Mesothelial cell of epicardium (in vitro differentiated cells): ENCODE data around the gene HHEX. TPM values are rescaled to one million over a fixed set of nuclear protein-coding genes. Genes with fewer than 3 reads are reported as not detected.

Source experiments
- DNase-seq, 2 experiments: peaks; one replicate each; pipeline ENCODE4 v3.0.0; 2021; ENCODE audit warnings: low spot score in 2 of 2; ENCODE audit not compliant: unreplicated experiment in 2 of 2
- H3K27ac Mint-ChIP-seq: 2 replicates; pipeline ENCODE4 v1.8.0; 2021; ENCODE audit warnings: mixed read lengths
- H3K27me3 Mint-ChIP-seq: 2 replicates; pipeline ENCODE4 v1.8.0; 2021; ENCODE audit warnings: low read depth, mixed read lengths
- H3K36me3 Mint-ChIP-seq: 2 replicates; pipeline ENCODE4 v1.8.0; 2021; ENCODE audit warnings: mixed read lengths
- H3K4me1 Mint-ChIP-seq: 2 replicates; pipeline ENCODE4 v1.8.0; 2021; ENCODE audit warnings: mixed read lengths
- H3K4me3 Mint-ChIP-seq: 2 replicates; pipeline ENCODE4 v1.8.0; 2021; ENCODE audit warnings: mild to moderate bottlenecking, moderate library complexity, mixed read lengths
- H3K9me3 Mint-ChIP-seq: 2 replicates; pipeline ENCODE4 v1.8.0; 2021; ENCODE audit warnings: mixed read lengths
- CTCF ChIP-seq: fragments of 200-600 bp; sonication (generic); IDR thresholded peaks from one replicate; pipeline ENCODE4 v1.5.0; 2021; ENCODE audit warnings: antibody characterized with exemption; ENCODE audit not compliant: unreplicated experiment
- total RNA-seq: library from RNA; stranded (reverse); gene quantifications from 3 replicates; pipeline ENCODE4 v1.2.1, GENCODE V29; 2021

Gene HHEX
- total RNA-seq, 1 donor from 2014 or later, result 0.13 TPM

DNA sequence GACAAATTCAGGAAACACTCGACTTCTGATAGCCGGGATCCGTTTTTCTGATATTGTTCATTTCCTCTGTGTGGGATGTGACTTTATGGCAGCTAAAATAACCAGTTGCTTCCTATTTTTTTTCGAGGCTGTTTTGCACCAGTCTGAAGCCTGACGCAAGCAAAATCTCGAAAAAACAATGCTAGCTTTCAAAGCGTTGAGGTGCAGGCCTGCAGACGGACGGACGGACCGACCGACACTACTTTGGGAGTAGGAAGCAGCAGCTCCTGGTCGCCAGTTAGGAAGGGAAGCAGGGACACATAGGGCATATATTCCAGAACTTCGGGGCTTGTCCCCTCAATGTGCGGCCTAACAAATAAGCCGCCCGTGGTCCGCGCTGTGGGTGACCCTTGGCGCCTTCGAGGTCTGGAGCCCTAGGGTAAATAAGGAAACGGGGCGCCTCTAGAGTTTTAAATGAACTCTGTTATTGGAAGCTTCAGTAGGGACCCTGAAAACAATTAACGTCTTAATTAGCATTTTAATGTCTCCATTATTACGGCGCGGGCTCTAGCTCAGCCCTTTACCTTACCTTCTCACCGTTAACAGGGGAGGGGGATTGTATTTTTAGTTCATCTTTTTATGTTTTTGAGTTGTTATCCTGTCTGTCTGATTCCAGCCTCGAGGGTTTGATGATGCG lies 1.3 kb downstream of the HHEX start:
- no peak for DNase-seq
- Mint-ChIP-seq H3K27me3 (peaks cover 91% of the 10 kb centered on the region), H3K9me3 (peaks cover 8% of the 10 kb centered on the region), H3K27ac (no peak overlapping the region), H3K36me3 (peaks cover 3% of the 10 kb centered on the region), H3K4me1 (peaks cover 18% of the 10 kb centered on the region), H3K4me3 (peak overlapping the region; percentile 43)
- no peak for TF ChIP-seq CTCF

GRCh38 chr10:92691591-92692079 lies 1.9 kb downstream of the HHEX start:
- peaks cover 22% of the 10 kb centered on the region for H3K4me1 Mint-ChIP-seq
- DNase-seq, result peak in 1 of 2 experiments; percentile 44
- H3K36me3 Mint-ChIP-seq, result peaks cover 3% of the 10 kb centered on the region
- H3K27me3 Mint-ChIP-seq, result peaks cover 91% of the 10 kb centered on the region
- no peak for TF ChIP-seq CTCF
- H3K4me3 Mint-ChIP-seq, result no peak overlapping the region
- no peak overlapping the region for H3K27ac Mint-ChIP-seq
- peaks cover 4% of the 10 kb centered on the region for H3K9me3 Mint-ChIP-seq

- Mint-ChIP-seq H3K9me3 (peaks cover 4% of the 10 kb centered on the region), H3K27me3 (peaks cover 91% of the 10 kb centered on the region), H3K27ac (no peak overlapping the region), H3K4me3 (no peak overlapping the region), H3K36me3 (peaks cover 3% of the 10 kb centered on the region), H3K4me1 (peaks cover 22% of the 10 kb centered on the region)
- no peak for TF ChIP-seq CTCF
- DNase-seq, result peak in 1 of 2 experiments; percentile 47
Observed at GRCh38 chr10:92692080-92692671, 2.4 kb downstream of the HHEX start.

- Mint-ChIP-seq H3K4me3 (no peak overlapping the region), H3K9me3 (no peaks in the 10 kb centered on the region), H3K36me3 (peaks cover under 1% of the 10 kb centered on the region), H3K4me1 (peaks cover 22% of the 10 kb centered on the region), H3K27ac (no peak overlapping the region), H3K27me3 (peaks cover 91% of the 10 kb centered on the region)
- TF ChIP-seq CTCF, result no peak
- no peak for DNase-seq
Observed at GRCh38 chr10:92692697-92693533, 3.2 kb downstream of the HHEX start.

GRCh38 chr10:92693534-92693893 lies 3.8 kb downstream of the HHEX start:
- DNase-seq, result no peak
- Mint-ChIP-seq H3K36me3 (no peaks in the 10 kb centered on the region), H3K27ac (no peak overlapping the region), H3K4me1 (peaks cover 25% of the 10 kb centered on the region), H3K9me3 (no peaks in the 10 kb centered on the region), H3K27me3 (peaks cover 91% of the 10 kb centered on the region), H3K4me3 (no peak overlapping the region)
- no peak for TF ChIP-seq CTCF
